ENCODE data around the gene WDR35. TPM values are rescaled to one million over a fixed set of nuclear protein-coding genes. Genes with fewer than 3 reads are reported as not detected.
A peak's percentile ranks its signal among the peaks of the same experiment; 100 is the strongest.

WDR35 gene
- total RNA-seq, 2 donors from 2014 or later, result 3.7 to 6.3 TPM

DNA sequence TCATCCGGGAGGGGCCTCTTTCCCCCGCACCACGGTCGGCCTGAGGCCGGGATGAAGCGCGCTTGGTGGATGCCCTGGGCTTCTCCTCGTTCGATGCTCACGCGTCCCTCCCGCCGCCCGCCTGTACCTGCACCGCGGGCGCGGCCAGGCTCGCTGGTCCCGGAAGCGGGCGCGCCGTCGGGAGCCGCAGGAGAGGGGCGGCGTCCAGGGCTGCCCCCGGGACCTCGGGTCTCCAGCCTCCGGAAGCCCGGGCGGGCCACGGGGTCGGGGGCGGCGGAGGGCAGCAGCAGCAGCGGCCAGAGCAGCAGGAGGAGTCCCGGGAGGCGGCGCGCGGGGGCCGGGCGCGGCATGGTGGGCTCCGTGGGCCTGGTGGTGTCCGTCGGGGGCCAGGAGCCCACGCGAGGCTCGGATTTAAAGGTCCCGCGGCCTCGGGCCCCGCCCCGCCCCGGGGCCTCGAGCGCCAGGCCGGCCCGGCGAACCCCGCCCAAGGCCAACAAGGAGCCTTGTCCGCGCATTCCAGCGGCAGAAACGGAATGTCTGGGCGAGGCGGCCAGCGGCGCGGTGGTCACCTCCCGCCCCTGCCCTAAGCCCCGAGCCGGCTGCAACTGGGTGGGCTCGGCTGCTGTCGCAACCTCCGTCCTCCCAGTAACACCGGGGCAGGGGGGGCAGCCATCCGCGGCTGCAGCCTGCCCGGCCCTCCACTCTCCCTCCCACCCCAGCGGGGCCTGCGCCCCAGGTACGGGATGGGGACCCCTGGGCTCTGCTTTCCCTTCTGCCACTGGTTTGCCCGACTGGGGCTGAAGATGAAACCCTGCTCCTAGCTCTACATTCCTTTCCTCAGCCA lies 22.6 kb upstream of the WDR35 start, which contains the start of gene MATN3:
Gene MATN3 (minus strand): TSS at position 387 of the 844 bp plus-strand sequence. CDS start 37 bp downstream, at position 350.
- ATAC-seq (peak; percentile 73 to 82), DNase-seq (peak; percentile 54)
- intact Hi-C loops (cut with DNase I), result loop anchor here in 1 of 2 donors (5.0 kb wide), 1 partner anchor 80 kb away; no protein-coding TSS in a partner anchor

DNA sequence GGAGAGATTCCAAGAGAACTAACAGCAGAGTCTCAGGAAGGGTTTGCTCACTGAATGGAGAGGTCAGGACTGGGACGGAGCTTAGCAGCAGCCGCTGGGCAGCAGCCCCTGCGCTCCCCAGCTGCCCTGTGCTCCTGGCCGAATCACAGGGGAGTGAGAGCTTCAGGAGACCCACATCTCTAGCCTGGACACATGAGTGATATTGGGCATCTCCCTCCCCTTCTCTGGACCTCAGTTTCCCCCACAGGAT lies 22.1 kb upstream of the WDR35 start:
- intact Hi-C loops (cut with DNase I), result loop anchor here in 1 of 2 donors (5.0 kb wide), 1 partner anchor 80 kb away; no protein-coding TSS in a partner anchor
- ATAC-seq, result peak; percentile 12 to 14

DNA sequence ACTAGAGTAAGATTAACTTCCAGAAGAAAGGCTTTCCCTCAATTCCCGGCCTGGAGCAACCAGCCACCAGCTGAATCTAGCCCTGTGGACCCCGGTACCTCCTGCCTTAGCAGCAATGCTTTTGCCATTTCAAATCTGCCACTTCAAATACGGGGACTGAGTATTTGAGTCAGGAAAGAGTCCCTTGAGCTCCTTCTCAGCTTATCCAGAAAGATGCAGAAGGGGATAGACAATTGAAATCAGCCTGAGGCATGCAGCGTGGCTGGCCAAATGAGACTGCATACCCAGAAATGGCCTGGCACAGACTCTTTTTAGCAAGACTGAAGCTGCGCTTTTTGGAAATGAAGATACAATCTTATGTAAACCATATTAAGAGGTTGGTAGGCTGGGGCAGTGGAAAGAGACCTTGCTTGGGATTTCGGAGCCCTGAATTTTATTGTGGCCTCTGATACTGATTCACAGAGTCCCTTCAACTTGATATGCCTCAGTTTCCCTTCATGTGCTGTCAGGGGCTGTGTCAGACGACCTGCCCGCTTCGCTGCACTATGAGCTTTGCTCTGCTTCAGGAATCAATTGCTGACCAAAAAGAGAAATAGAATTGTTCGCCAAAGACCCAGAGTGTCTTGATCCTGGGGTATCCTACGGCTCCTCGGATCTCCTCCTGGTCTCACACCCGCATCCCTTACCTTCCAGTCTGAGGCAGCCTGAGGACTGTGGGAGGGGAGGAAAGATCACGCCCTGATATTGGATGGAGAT lies 21.5 kb upstream of the WDR35 start:
- no peak for ATAC-seq
- intact Hi-C loops (cut with DNase I), result loop anchor here in 1 of 2 donors (5.0 kb wide), 1 partner anchor 81 kb away; no protein-coding TSS in a partner anchor
- no peak for DNase-seq

More for the DNA sequence above, 22.1 kb upstream of the WDR35 start:
- no peak for DNase-seq

DNA sequence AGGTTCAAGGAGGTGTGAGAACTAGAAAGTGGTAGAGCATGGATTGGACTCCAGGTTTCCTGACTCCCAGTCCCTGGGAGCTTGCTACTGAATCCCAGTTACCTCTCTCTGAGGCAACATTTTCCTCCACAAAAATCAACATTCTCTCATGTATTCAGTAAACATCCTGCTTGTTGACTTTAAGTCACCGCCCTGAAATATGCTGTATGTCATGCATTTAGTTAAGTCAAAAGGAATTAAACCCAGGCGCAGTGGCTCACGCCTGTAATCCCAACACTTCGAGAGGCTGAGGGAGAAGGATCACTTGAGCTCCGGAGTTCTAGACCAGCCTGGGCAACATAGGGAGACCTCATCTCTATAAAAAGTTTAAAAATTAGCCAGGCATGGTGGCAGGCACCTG lies 18.8 kb upstream of the WDR35 start:
- ATAC-seq, result no peak
- intact Hi-C loops (cut with DNase I), result no loop called here
- DNase-seq, result no peak

GRCh38 chr2:20005891-20006470 lies 16.1 kb upstream of the WDR35 start:
- ATAC-seq, result no peak
- intact Hi-C loops (cut with DNase I), result no loop called here
- DNase-seq, result no peak

DNA sequence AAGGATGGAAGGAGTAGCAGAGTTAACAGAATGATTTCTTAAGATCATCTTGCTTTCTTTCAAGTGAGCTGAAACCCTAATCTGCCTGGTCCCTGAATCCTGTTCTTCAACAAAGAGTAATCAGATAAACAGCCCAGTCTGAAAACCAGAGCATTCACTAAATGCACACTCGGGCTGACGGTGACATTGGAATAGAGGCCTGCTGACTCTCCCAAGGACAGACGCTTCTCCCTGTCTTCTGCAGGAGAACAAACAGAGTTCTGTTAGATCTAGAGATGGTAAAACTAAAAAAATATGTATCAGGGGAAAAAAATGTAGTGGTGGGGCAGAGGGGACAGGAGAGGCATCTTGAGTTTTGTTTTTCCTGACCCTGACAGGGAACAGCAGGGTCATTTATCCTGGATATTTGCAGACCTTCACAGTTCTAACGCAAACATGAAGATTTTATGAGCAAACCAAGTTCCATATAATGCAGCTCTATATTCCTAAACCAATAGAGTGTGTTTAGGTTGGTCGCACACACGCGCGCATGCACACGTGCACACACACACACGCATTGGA lies 15.2 kb upstream of the WDR35 start:
- DNase-seq (no peak), ATAC-seq (no peak)
- intact Hi-C loops (cut with DNase I), result no loop called here

GRCh38 chr2:20001361-20001863 lies 11.5 kb upstream of the WDR35 start:
- intact Hi-C loops (cut with DNase I), result no loop called here
- ATAC-seq (no peak), DNase-seq (no peak)

DNA sequence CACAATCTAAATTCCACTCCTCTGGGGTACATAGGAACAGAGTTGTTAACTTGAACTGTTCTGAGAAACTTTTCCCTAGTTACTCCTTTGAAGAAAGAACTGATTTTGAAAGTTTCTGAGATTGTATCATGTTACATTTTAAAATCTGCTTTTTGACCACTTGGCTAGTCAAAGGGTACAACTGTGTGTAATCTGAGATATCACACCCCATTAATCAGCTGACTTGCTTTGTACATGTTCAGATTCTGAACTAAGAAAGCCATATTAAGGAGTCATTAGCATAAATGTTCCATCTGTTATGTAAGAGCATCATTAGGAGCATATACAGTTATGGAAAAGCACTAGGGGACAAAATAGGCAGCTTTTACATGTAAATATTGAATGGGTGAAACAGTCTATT lies 3.8 kb upstream of the WDR35 start:
- intact Hi-C loops (cut with DNase I), result no loop called here
- DNase-seq, result no peak
- ATAC-seq, result no peak

GRCh38 chr2:19991895-19992294 lies 2.0 kb upstream of the WDR35 start:
- intact Hi-C loops (cut with DNase I), result no loop called here
- no peak for ATAC-seq

GRCh38 chr2:19990416-19990728 lies 467 bp upstream of the WDR35 start:
- ATAC-seq (peak in 1 of 2 donors; percentile 7), DNase-seq (no peak)

More at GRCh38 chr2:19991895-19992294, 2.0 kb upstream of the WDR35 start:
- DNase-seq, result no peak

GRCh38 chr2:19989342-19989666 lies 601 bp downstream of the WDR35 start:
- intact Hi-C loops (cut with DNase I), result no loop called here
- no peak for ATAC-seq
- DNase-seq, result no peak

More at GRCh38 chr2:19990416-19990728, 467 bp upstream of the WDR35 start:
- intact Hi-C loops (cut with DNase I), result no loop called here

DNA sequence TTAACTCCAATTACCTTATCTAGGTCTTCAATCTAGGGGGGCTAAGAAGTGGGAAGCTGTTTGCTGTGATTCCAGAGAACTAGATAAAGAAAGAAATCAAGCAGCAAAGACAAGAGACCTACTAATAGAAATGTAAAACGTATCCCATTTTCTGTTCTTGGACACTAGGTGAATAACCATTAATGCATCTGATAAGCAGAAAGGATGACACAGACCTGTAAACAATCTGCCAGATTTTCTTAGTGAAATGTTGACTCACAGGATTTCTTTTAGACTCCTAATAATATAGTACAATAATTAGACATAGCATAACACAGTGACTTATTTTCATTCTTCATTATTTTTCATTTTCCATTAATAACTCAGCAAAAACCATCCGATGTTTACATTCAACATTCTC lies 1.3 kb downstream of the WDR35 start:
- ATAC-seq, result no peak
- intact Hi-C loops (cut with DNase I), result no loop called here
- no peak for DNase-seq

GRCh38 chr2:19987936-19988335 lies 2.0 kb downstream of the WDR35 start:
- no peak for DNase-seq
- intact Hi-C loops (cut with DNase I), result no loop called here
- ATAC-seq, result no peak

GRCh38 chr2:19982268-19982667 lies 7.6 kb downstream of the WDR35 start:
- ATAC-seq (no peak), DNase-seq (no peak)
- intact Hi-C loops (cut with DNase I), result no loop called here

DNA sequence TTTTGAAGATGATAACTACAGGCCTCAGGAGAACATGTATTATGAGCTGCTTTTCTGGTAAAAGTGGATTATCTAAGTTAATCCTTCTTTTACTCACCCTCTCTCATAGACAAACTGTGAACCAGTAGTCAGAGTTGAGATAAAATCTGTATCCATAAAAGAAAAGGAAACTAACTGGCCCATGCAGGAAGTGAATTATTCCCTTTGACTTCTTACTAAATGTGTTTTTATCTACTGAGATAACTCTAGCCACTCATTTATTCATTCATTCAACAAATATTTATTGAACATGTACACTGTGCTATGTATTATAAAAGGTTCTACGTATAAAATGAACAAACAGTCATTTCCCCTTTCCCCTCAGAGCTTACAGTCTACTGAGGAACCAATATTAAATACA lies 10.0 kb downstream of the WDR35 start:
- no peak for DNase-seq
- intact Hi-C loops (cut with DNase I), result no loop called here
- ATAC-seq, result no peak

- DNase-seq (no peak), ATAC-seq (no peak)
- intact Hi-C loops (cut with DNase I), result no loop called here
These were observed 16.4 kb downstream of the WDR35 start for GRCh38 chr2:19973466-19973865.

- intact Hi-C loops (cut with DNase I), result no loop called here
- no peak for ATAC-seq
- no peak for DNase-seq
These were observed 18.2 kb downstream of the WDR35 start for GRCh38 chr2:19971691-19972090.

DNA sequence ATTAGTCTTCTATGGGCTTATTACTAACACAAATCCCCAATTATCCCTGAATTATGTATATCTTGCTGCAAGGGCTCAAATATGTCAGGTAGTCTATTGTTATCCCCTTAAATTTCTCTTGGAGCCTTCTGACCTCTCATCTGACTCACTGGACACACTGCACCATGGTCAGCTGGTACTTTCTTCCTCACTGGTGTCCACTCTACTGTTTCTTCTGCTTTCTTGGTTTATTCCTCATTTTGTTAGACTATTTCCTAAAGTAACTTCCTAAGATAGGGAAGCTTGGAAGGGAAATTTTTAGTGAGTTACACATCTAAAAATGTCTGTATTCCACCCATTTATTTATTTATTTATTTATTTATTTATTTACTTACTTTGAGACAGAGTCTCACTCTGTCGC lies 26.5 kb downstream of the WDR35 start:
- intact Hi-C loops (cut with DNase I), result no loop called here
- no peak for ATAC-seq
- DNase-seq, result no peak

DNA sequence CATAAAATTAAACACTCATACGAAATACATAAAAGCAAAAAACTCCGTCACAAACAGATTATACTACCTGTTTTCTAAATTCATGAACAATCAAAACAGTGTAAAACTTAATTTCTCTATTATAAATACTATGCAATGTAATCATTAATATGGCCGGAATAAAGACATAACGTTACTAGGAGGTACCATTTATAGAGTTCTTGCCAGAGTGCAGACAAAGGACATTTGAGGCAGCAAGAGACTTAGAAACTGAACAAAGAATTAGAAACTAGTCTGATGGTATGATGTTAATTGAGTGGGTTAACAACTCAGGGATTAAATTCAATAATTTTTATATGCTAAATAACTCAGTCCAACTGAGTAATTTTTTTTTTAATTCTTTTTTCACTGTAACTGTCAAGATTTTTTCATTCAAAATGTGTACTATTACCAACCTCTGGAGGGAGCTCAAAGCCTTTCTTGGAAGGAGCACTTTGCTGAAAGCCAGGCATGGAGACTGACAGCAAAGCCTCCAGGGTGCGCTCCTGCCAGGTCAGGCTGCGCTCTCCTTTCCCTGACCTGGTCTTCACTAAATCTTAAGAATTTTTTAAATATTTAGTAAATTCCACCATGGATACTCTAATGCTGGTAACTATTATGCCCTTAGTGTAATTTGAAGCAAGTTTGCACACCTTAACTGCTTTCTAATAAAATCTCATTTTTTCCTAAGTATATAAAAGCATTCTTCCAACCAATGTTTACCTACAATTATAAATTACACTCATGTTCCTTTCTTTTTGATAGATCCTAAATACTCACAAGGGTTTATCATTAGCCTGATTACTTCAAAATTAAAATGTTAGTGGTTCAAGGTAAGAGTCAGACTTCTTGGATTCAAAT lies 34.1 kb downstream of the WDR35 start:
- peak; percentile 82 for ATAC-seq
- intact Hi-C loops (cut with DNase I), result loop anchor here in 1 of 2 donors (5.0 kb wide), 1 partner anchor 142 kb away; no protein-coding TSS in a partner anchor
- peak; percentile 40 for DNase-seq
